Activated CD8-positive, alpha-beta T cell treated with anti-CD3 and anti-CD28 coated beads for 36 hours (primary cell): ENCODE data around the gene GPR155. TPM values are rescaled to one million over a fixed set of nuclear protein-coding genes. Genes with fewer than 3 reads are reported as not detected.
"Not testable (repeated sequence)": the region's sequence is repeated elsewhere in the genome, so short reads cannot be mapped to it uniquely, and the experiment has no call there.

Source experiments
- ATAC-seq: fragments of 200-7000 bp; cut with Tn5 transposase; one replicate; pipeline ENCODE4 v1.10.0; 2021; ENCODE audit warnings: mild to moderate bottlenecking, moderate library complexity
- CTCF ChIA-PET: fragments of 350-600 bp; sonication (Branson Sonifier 250); formaldehyde crosslinking; loops from one replicate; lab custom pipeline; 2021; ENCODE audit warnings: antibody characterized with exemption; lab: Charles Lee
- POLR2A ChIA-PET: fragments of 350-600 bp; sonication (Branson Sonifier 250); formaldehyde crosslinking; loops from one replicate; lab custom pipeline; 2021; ENCODE audit warnings: antibody characterized with exemption; lab: Charles Lee
- DNase-seq: peaks from one replicate; pipeline ENCODE4 v3.0.0-alpha.2; 2020
- H3K27ac Mint-ChIP-seq: one replicate; pipeline ENCODE4 v1.8.0; 2021; ENCODE audit warnings: mild to moderate bottlenecking, mixed read lengths
- H3K27me3 Mint-ChIP-seq: one replicate; pipeline ENCODE4 v1.8.0; 2021; ENCODE audit warnings: mixed read lengths
- H3K36me3 Mint-ChIP-seq: one replicate; pipeline ENCODE4 v1.8.0; 2021; ENCODE audit warnings: low read depth, mixed read lengths
- H3K4me1 Mint-ChIP-seq: one replicate; pipeline ENCODE4 v1.8.0; 2021; ENCODE audit warnings: low read depth, mixed read lengths
- H3K4me3 Mint-ChIP-seq: one replicate; pipeline ENCODE4 v1.8.0; 2021; ENCODE audit warnings: mild to moderate bottlenecking, moderate library complexity, mixed read lengths
- H3K9me3 Mint-ChIP-seq: one replicate; pipeline ENCODE4 v1.8.0; 2021; ENCODE audit warnings: mixed read lengths
- CTCF ChIP-seq: fragments of 200-600 bp; IDR thresholded peaks from one replicate; pipeline ENCODE4 v1.8.0; 2022; ENCODE audit warnings: antibody characterized with exemption, mild to moderate bottlenecking
- intact Hi-C: fragments of 100-400 bp; cut with micrococcal nuclease; formaldehyde crosslinking; loops from one replicate; pipeline ENCODE4 v1.10.0; 2022
- total RNA-seq, 2 experiments: library from RNA; stranded (reverse); gene quantifications; one replicate each; pipeline ENCODE4 v1.2.3, GENCODE V29; 2021

Gene GPR155
- total RNA-seq, 2 experiments from 2014 or later, result 13.3 to 15.3 TPM

DNA sequence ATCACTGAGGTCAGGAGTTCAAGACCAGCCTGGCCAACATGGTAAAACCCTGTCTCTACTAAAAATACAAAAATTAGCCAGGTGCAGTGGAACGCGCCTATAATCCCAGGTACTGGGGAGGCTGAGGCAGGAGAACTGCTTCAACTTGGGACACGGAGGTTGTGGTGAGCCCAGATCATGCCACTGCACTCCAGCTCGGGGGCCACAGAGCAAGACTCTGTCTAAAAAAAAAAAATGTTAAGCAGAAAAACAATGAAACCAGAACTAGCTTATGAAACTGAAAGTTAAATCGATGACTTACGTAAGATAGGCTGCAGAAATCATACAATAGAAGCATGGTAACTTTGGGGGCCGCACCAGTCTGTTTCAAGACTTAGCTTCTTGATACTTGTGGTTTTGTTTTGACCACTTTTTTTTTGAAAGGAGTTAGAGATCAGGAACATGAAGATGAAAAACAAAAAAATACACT is 6.2 kb upstream of the GPR155 start:
- Mint-ChIP-seq H3K4me1 (peaks cover 73% of the 10 kb centered on the region), H3K9me3 (no peaks in the 10 kb centered on the region), H3K27ac (peak overlapping the region; percentile 98), H3K4me3 (peak overlapping the region; percentile 77), H3K27me3 (no peaks in the 10 kb centered on the region), H3K36me3 (peaks cover 2% of the 10 kb centered on the region)
- intact Hi-C loops, result loop anchor here (10.0 kb wide), 1 partner anchor 102 kb away; the partner anchor contains the start of gene WIPF1
- POLR2A ChIA-PET, result interaction anchor here (1.0 to 1.8 kb wide), 8 partner anchors 9 to 139 kb away, joined by 3 to 7 read pairs (median 4); no protein-coding TSS in a partner anchor
- TF ChIP-seq CTCF, result no peak
- DNase-seq, result peak; percentile 88
- CTCF ChIA-PET, result interaction anchor here (0.7 to 1.2 kb wide), 8 partner anchors 8 to 1516 kb away, joined by 3 to 5 read pairs (median 3); no protein-coding TSS in a partner anchor
- ATAC-seq, result peak; percentile 79

GRCh38 chr2:174491947-174492346 is 5.1 kb upstream of the GPR155 start:
- ATAC-seq, result no peak
- TF ChIP-seq CTCF, result no peak

DNA sequence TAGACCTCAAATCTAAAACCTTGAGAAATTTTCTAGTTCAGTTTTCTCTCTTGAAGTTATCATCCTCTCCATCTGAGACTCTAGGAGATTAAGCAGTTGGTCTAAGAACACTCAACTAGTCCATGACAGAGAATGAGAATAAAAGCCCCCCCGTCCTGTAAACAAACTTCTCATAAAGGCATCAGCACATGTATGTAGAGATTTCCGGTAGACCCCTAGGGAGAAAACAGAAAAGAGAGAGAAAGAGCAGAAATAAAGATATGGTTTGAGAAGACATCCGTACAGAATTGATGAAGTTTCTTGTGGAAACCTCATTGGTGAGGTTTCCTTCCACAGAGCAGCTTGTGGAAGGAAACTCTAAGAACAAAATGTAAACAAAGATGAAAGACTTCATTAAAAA is 3.2 kb upstream of the GPR155 start:
- POLR2A ChIA-PET, result interaction anchor here (0.6 to 2.2 kb wide), 7 partner anchors 17 to 537 kb away, joined by 3 to 5 read pairs (median 3); no protein-coding TSS in a partner anchor
- intact Hi-C loops, result loop anchor here (10.0 kb wide), 1 partner anchor 105 kb away; the partner anchor contains the start of gene WIPF1

More at GRCh38 chr2:174491947-174492346, 5.1 kb upstream of the GPR155 start:
- peak overlapping the region; percentile 24 for H3K4me3 Mint-ChIP-seq
- POLR2A ChIA-PET, result interaction anchor here (1.1 to 1.8 kb wide), 2 partner anchors 8 to 11 kb away, joined by 3 to 6 read pairs; no protein-coding TSS in a partner anchor
- H3K9me3 Mint-ChIP-seq, result no peaks in the 10 kb centered on the region
- H3K27me3 Mint-ChIP-seq, result no peaks in the 10 kb centered on the region
- peaks cover 2% of the 10 kb centered on the region for H3K36me3 Mint-ChIP-seq
- peak overlapping the region; percentile 72 for H3K27ac Mint-ChIP-seq
- peaks cover 80% of the 10 kb centered on the region for H3K4me1 Mint-ChIP-seq
- intact Hi-C loops, result loop anchor here (10.0 kb wide), 1 partner anchor 103 kb away; the partner anchor contains the start of gene WIPF1
- no peak for DNase-seq
- CTCF ChIA-PET, result interaction anchor here (1.0 kb wide), 1 partner anchor 9 kb away, joined by 3 read pairs; no protein-coding TSS in a partner anchor

DNA sequence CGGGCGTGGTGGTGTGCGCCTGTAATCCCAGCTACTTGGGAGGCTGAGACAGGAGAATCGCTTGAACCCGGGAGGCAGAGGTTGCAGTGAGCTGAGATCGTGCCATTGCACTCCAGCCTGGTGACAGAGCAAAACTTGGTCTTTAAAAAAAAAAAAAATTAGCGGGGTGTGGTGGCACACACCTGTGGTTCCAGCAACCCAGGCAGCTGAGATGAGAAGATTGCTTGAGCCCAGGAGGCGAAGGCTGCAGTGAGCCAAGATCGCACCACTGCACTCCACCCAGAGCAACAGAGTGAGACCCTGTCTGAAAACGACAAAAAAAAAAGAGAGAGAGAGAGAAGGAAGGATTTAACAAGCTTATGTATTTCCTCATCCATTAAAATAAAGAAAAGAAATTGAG is 2.7 kb upstream of the GPR155 start:
- intact Hi-C loops, H3K27me3 Mint-ChIP-seq, H3K9me3 Mint-ChIP-seq, H3K36me3 Mint-ChIP-seq, ATAC-seq: not testable (repeated sequence)
- Mint-ChIP-seq H3K4me3 (peak overlapping the region; percentile 65), H3K27ac (peak overlapping the region; percentile 92), H3K4me1 (peaks cover 63% of the 10 kb centered on the region)
- ChIA-PET POLR2A (interaction anchor here (0.6 to 2.2 kb wide), 8 partner anchors 18 to 538 kb away, joined by 3 to 5 read pairs (median 3); no protein-coding TSS in a partner anchor), CTCF (interaction anchor here (0.8 to 2.3 kb wide), 5 partner anchors 27 to 109 kb away, joined by 3 to 6 read pairs (median 4); partner anchors contain the start of gene WIPF1)
- peak; percentile 31 for DNase-seq

More for the DNA sequence above, 3.2 kb upstream of the GPR155 start:
- H3K36me3 Mint-ChIP-seq, result peaks cover 2% of the 10 kb centered on the region
- CTCF ChIA-PET, result interaction anchor here (0.8 to 2.3 kb wide), 3 partner anchors 27 to 108 kb away, joined by 3 to 5 read pairs (median 3); partner anchors contain the start of gene WIPF1
- no peaks in the 10 kb centered on the region for H3K9me3 Mint-ChIP-seq
- H3K27ac Mint-ChIP-seq, result peak overlapping the region; percentile 92
- TF ChIP-seq CTCF, result no peak
- peaks cover 63% of the 10 kb centered on the region for H3K4me1 Mint-ChIP-seq
- no peak for DNase-seq
- no peak for ATAC-seq
- peak overlapping the region; percentile 65 for H3K4me3 Mint-ChIP-seq
- no peaks in the 10 kb centered on the region for H3K27me3 Mint-ChIP-seq

DNA sequence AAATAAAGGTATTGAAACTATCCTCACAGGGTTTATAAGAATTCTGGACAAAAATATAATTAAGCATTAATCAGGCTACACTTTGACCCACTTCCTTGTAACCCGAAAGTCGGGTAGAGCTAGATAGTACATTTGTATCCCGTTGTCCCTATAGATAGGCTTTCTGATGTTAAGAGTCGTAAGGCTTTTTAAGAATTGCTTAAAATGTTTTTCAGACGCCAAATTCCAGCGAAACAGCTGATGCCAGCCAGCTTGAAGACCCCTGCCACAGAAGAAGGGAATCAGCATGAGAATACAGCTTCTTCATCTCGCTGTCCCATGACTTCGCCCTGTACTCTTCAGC is 962 bp upstream of the GPR155 start:
- POLR2A ChIA-PET, result interaction anchor here (0.6 to 1.1 kb wide), 4 partner anchors 95 to 145 kb away, joined by 3 to 4 read pairs (median 3); no protein-coding TSS in a partner anchor
- intact Hi-C loops, result no loop called here
- Mint-ChIP-seq H3K27me3 (no peaks in the 10 kb centered on the region), H3K4me1 (peaks cover 54% of the 10 kb centered on the region), H3K27ac (peak overlapping the region; percentile 92), H3K9me3 (no peaks in the 10 kb centered on the region), H3K36me3 (peaks cover 3% of the 10 kb centered on the region), H3K4me3 (peak overlapping the region; percentile 95)
- DNase-seq, result no peak
- no peak for ATAC-seq
- CTCF ChIA-PET, result interaction anchor here (0.7 to 1.8 kb wide), 4 partner anchors 25 to 114 kb away, joined by 3 to 6 read pairs (median 3); no protein-coding TSS in a partner anchor
- TF ChIP-seq CTCF, result no peak
